ENCODE data around the gene CCDC66.

DNA sequence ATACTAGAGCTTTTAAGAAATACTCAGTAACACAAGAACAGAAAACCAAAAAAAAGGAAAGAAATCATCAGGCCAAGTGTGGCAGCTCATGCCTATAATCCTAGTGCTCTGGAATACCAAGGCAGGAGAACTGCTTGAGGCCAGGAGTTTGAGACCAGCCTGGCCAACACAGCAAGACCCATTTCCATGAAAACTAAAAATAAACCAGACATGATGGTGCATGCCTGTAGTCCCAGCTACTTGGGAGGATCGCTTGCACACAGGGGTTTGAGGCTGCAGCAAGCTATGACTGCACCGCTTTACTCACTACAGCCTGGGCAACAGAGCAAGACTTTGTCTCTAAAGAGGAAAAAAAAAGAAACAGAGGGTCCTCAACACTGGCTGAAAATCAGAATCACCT is 107.8 kb downstream of the CCDC66 start:
- TF ChIP-seq, protein P1, sequence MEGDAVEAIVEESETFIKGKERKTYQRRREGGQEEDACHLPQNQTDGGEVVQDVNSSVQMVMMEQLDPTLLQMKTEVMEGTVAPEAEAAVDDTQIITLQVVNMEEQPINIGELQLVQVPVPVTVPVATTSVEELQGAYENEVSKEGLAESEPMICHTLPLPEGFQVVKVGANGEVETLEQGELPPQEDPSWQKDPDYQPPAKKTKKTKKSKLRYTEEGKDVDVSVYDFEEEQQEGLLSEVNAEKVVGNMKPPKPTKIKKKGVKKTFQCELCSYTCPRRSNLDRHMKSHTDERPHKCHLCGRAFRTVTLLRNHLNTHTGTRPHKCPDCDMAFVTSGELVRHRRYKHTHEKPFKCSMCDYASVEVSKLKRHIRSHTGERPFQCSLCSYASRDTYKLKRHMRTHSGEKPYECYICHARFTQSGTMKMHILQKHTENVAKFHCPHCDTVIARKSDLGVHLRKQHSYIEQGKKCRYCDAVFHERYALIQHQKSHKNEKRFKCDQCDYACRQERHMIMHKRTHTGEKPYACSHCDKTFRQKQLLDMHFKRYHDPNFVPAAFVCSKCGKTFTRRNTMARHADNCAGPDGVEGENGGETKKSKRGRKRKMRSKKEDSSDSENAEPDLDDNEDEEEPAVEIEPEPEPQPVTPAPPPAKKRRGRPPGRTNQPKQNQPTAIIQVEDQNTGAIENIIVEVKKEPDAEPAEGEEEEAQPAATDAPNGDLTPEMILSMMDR (IDR thresholded peaks at IDR 0.05), result no peak
- TF ChIP-seq EP300 (IDR thresholded peaks at IDR 0.05) (no peak), POLR2A (IDR thresholded peaks at IDR 0.05) (no peak), POLR2AphosphoS5 (IDR thresholded peaks at IDR 0.05) (no peak)
